Measurements from ENCODE around the gene STYXL1.

STYXL1 gene

GRCh38 chr7:76074306-76074971 is 26.6 kb upstream of the STYXL1 start:
- Histone ChIP-seq H3F3A (ENCODE audit: control insufficient read depth, insufficient read depth) (no peaks in the 10 kb centered on the region), H3K36me3 (ENCODE audit: control insufficient read depth, low read length) (no peaks in the 10 kb centered on the region), H4K20me1 (ENCODE audit: control insufficient read depth, insufficient read depth, low read depth, low read length) (no peaks in the 10 kb centered on the region), H3K79me2 (ENCODE audit: control insufficient read depth, low read length) (no peaks in the 10 kb centered on the region), H3K27ac (ENCODE audit: low read depth, low read length) (no peak overlapping the region), H3K4me1 (ENCODE audit: control insufficient read depth, low read length) (peaks cover 8% of the 10 kb centered on the region), H3K9me2 (replicated peaks; ENCODE audit: control insufficient read depth, low read length) (no peaks in the 10 kb centered on the region), H3K4me2 (ENCODE audit: low read length) (no peak overlapping the region), H3K27me3 (ENCODE audit: control insufficient read depth, low read length) (peaks cover 4% of the 10 kb centered on the region; the same call in 1 of the 2 replicates), H3K4me3 (ENCODE audit: low read length) (no peak overlapping the region), H3K9me3 (ENCODE audit: control insufficient read depth, insufficient read depth, low read length) (no peaks in the 10 kb centered on the region)
- TF ChIP-seq, protein P1, sequence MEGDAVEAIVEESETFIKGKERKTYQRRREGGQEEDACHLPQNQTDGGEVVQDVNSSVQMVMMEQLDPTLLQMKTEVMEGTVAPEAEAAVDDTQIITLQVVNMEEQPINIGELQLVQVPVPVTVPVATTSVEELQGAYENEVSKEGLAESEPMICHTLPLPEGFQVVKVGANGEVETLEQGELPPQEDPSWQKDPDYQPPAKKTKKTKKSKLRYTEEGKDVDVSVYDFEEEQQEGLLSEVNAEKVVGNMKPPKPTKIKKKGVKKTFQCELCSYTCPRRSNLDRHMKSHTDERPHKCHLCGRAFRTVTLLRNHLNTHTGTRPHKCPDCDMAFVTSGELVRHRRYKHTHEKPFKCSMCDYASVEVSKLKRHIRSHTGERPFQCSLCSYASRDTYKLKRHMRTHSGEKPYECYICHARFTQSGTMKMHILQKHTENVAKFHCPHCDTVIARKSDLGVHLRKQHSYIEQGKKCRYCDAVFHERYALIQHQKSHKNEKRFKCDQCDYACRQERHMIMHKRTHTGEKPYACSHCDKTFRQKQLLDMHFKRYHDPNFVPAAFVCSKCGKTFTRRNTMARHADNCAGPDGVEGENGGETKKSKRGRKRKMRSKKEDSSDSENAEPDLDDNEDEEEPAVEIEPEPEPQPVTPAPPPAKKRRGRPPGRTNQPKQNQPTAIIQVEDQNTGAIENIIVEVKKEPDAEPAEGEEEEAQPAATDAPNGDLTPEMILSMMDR (IDR thresholded peaks at IDR 0.05; ENCODE audit: low read depth, low read length, poor library complexity, severe bottlenecking), result no peak

DNA sequence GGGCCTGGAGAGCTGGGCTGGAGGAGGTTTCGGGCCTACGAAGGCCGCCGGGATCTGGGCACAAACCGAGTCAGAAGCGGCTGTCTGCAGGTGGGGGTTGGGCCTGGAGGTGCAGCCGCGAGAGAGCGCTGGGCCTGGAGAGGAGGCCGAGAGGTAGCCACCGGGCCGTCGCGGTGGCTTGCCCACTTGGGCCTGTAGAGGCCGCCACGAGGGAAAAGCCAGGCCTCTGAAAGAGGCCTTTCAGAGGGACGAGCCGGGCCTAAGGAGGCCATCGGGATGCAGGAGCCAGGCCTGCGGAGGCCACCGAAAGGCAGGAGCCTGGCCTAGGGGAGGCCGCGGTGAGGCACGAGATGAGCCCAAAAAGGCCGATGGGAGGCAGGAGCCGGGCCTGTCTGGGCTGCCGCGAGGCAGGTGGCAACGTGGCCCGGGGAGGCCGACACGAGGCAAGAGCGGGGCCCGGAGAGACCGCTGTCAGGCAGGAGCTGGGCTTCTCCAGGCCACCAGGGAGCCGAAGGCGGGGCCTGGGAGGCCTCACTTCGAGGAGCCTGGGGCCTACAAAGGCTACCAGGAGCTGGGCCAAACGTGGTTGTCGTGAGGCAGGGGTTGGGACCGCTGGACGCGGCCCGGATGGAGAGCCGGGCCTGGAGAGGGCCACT is 25.7 kb upstream of the STYXL1 start:
- Histone ChIP-seq H3K4me2 (ENCODE audit: low read length) (no peak overlapping the region), H3K27ac (ENCODE audit: low read depth, low read length) (no peak overlapping the region), H3K79me2 (ENCODE audit: control insufficient read depth, low read length) (no peaks in the 10 kb centered on the region), H3K9me3 (ENCODE audit: control insufficient read depth, insufficient read depth, low read length) (no peaks in the 10 kb centered on the region), H3K4me1 (ENCODE audit: control insufficient read depth, low read length) (peaks cover 8% of the 10 kb centered on the region), H3K36me3 (ENCODE audit: control insufficient read depth, low read length) (no peaks in the 10 kb centered on the region), H3K4me3 (ENCODE audit: low read length) (no peak overlapping the region), H3K9me2 (replicated peaks; ENCODE audit: control insufficient read depth, low read length) (no peaks in the 10 kb centered on the region), H3F3A (ENCODE audit: control insufficient read depth, insufficient read depth) (peaks cover 4% of the 10 kb centered on the region; the same call in 1 of the 2 replicates), H4K20me1 (ENCODE audit: control insufficient read depth, insufficient read depth, low read depth, low read length) (no peaks in the 10 kb centered on the region), H3K27me3 (ENCODE audit: control insufficient read depth, low read length) (peaks cover 4% of the 10 kb centered on the region; the same call in 1 of the 2 replicates)
- TF ChIP-seq EZH2phosphoT487 (IDR thresholded peaks at IDR 0.05; ENCODE audit: borderline replicate concordance, low read length), result no peak

- H3K27ac ChIP-seq (ENCODE audit: low read depth, low read length), result no peak overlapping the region
- no peaks in the 10 kb centered on the region for H3K9me2 ChIP-seq (replicated peaks; ENCODE audit: control insufficient read depth, low read length)
- no peaks in the 10 kb centered on the region for H3K9me3 ChIP-seq (ENCODE audit: control insufficient read depth, insufficient read depth, low read length)
- no peaks in the 10 kb centered on the region for H3K27me3 ChIP-seq (ENCODE audit: control insufficient read depth, low read length)
- H3K4me3 ChIP-seq (ENCODE audit: low read length), result no peak overlapping the region
- H3K36me3 ChIP-seq (ENCODE audit: control insufficient read depth, low read length), result peaks cover 3% of the 10 kb centered on the region; the same call in 1 of the 2 replicates
- peaks cover 8% of the 10 kb centered on the region for H3K4me1 ChIP-seq (ENCODE audit: control insufficient read depth, low read length)
- TF ChIP-seq, protein P1 (IDR thresholded peaks at IDR 0.05; ENCODE audit: low read depth, low read length, poor library complexity, severe bottlenecking), result no peak
- TF ChIP-seq EZH2phosphoT487 (IDR thresholded peaks at IDR 0.05; ENCODE audit: borderline replicate concordance, low read length), result no peak
- H3K4me2 ChIP-seq (ENCODE audit: low read length), result no peak overlapping the region
- H4K20me1 ChIP-seq (ENCODE audit: control insufficient read depth, insufficient read depth, low read depth, low read length), result peaks cover 2% of the 10 kb centered on the region; the same call in 1 of the 2 replicates
- peaks cover 4% of the 10 kb centered on the region; the same call in 1 of the 2 replicates for H3F3A ChIP-seq (ENCODE audit: control insufficient read depth, insufficient read depth)
- no peaks in the 10 kb centered on the region for H3K79me2 ChIP-seq (ENCODE audit: control insufficient read depth, low read length)
Observed at GRCh38 chr7:76072243-76073148, 24.7 kb upstream of the STYXL1 start.
